GM18858 (cell line): ENCODE data around the gene SORL1.
"Not testable (repeated sequence)": the region's sequence is repeated elsewhere in the genome, so short reads cannot be mapped to it uniquely, and the experiment has no call there.

Experiments used
- ATAC-seq: cut with Tn5 transposase; IDR thresholded peaks from one replicate; pipeline ENCODE4 v1.9.1; 2021; ENCODE audit not compliant: unreplicated experiment

Gene SORL1

DNA sequence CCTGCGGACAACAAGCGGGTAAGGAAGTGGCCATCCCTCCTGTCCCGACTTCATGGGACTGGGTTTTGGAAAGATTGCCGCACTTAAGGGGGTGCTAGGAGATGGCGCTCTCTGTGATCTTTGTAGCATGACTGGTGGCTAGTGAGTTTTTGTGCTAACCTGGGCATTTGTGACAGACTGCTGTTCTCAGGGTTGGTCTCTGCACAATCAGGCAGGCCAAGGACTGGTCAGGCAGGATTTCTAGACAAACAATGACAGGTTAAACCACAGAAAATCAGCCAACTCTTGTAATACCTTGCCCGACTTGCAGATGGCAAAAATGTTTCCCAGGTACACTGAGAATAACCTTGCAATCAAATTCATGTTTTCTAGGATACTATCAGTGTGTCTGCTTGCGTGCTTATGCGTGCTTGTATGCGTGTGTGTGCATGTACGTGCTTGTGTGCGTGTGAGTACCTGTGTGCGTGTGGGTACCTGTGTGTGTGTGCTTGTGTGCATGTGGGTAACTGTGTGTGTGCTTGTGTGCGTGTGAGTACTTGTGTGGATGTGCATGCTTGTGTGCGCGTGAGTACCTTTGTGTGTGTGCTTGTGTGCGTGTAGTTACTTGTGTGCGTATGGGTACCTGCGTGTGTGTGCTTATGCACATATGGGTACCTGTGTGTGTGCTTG, 26.2 kb downstream of the SORL1 start:
- no peak for ATAC-seq

DNA sequence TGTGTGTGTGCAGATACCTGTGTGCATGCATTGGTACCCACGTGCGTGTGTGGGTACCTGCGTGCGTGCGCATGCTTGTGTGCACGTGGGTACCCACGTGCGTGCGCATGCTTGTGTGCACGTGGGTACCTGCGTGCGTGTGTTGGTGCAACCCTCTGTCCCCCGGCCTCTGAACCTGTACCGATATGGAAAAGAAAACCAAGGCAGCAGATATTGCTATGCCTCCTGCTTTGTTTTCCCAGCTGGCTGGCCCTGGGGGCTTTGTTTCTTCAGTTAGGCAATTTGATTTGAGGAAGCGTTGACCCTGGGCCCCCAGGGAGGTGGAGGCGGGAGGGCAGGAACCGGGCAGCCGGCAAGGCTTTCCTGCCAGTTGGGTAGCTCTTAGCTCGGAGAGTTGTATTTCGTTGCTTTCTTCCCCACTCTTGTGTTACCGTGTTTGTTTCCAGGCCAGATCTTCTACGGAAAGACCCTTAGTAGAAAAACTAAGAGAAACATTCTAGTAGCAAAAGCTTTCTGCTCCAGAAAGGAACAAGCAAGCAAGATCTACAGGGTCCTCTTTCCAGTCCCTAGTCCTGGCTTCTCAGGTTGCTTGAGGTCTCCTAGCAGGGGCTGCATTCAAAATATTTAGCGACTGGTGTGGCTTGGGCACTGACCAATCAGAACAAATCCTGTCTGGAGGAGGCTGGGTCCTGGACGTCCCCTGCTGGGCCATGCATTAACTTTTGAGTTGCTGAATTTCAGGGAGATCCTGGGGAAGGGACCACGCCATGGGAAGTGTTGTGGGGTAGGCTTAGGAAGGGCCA, 27.0 kb downstream of the SORL1 start:
- no peak for ATAC-seq

GRCh38 chr11:121479698-121480238, 27.7 kb downstream of the SORL1 start:
- no peak for ATAC-seq

DNA sequence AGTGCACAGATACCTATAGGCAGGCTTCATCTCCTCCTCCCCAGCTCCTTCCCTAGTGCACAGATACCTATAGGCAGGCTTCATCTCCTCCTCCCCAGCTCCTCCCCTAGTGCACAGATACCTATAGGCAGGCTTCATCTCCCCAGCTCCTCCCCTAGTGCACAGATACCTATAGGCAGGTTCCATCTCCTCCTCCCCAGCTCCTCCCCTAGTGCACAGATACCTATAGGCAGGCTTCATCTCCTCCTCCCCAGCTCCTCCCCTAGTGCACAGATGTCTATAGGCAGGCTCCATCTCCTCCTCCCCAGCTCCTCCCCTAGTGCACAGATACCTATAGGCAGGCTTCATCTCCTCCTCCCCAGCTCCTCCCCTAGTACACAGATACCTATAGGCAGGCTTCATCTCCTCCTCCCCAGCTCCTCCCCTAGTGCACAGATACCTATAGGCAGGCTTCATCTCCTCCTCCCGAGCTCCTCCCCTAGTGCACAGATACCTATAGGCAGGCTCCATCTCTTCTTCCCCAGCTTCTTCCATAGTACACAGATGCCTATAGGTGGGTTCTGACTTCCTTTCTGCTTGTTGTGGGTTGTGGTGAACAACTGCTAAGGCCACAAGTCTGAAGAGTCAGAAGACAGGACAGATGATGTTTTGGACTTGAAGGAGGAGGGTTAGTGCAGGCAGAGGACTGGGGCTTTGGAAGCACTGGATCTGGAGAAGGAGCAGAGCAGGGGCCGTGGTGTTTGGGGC, 29.5 kb downstream of the SORL1 start:
- not testable (repeated sequence) for ATAC-seq

DNA sequence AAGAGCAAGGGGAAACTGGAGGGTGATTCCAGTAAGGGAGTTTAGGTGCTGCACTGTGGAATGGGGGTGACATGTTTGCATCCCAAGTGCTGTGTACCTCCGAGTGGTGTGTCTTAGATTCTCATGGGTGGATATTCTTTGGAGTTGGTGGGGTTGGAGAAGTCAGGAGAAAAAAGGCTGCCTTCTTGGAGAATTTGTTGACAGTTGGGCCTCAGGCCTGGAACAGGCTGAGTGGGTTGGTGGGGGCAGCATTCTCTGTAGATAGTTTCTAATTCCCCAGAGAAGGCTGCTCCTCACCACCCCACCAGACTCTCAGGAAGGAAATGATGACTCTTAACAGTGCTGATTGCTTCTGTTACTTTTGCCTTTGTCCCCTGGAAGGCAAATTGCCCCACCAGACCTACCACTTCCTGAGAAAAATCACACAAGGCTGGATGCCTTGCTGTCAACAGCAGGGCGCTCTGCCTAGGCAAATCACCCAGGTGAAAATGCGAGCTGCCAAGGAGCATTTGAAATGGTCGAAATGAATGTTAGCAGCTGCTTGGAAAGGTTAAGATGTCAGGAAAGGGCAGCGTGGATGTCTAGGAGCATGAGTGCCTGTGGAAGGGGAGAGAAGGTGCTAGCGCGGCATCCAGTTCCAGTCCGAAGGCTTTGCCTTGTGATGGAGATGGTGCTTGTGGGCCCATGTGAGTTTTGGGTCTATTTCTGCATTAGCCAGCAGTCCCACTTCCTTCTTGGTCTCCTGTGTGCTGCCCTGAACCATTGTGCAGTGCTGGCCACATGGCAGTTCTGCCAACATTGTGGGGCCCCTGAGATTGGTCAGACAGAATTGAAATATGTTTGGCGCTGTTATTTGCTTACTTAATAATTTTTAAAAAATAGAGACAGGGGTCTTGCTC, 30.4 kb downstream of the SORL1 start:
- peak; percentile 80 for ATAC-seq

DNA sequence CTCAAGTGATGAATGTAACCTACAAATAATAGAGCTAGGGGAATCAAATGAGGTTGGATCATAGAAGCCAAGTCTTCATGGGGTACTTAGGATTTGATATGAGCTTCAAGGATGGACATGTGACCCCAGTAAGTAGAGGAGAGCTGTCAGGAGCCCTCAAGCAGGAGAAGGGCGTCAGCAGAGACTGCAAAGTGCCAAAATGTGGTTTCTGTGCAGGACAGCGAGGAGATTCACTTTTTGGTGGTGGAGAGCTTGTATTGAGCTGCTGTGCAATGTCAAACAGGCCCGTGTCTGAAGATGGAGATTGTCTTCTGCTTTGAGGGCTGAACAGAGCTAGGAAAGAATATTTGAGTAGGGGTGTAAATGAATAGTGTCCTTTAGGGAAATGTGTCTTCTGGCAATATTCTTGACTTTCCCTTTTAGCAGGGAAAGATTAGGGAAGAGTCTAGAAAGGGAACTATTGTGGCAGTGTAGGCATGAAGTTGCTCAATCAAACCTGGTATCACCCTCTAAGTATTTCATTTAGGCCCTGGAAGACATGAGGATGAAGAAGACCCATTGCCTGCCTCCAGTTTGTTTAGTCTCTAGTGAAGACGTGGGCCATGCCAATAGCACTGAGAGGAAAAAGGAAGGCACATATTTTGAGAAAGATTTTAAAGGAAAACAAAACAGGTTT, 31.8 kb downstream of the SORL1 start:
- no peak for ATAC-seq

- ATAC-seq, result no peak
These were observed 33.1 kb downstream of the SORL1 start for GRCh38 chr11:121485216-121485615.

DNA sequence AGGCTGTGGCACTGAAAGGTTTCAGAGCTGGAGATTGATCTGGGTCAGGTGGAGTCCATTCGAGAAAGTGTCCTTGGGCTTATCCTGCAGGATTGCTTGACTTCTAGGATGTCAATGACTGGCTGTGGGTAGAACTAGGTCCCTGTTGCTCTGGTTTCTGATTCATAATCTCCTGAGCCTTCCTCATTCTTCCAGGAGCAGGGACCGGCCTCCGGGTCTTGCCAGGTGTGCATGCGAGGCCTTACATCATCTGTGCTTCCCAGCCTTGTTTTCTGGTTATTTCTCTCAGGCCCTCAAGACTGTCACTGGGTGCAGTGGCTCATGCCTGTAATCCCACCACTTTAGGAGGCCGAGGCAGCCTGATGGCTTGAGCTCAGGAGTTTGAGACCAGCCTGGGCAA, 33.9 kb downstream of the SORL1 start:
- no peak for ATAC-seq

DNA sequence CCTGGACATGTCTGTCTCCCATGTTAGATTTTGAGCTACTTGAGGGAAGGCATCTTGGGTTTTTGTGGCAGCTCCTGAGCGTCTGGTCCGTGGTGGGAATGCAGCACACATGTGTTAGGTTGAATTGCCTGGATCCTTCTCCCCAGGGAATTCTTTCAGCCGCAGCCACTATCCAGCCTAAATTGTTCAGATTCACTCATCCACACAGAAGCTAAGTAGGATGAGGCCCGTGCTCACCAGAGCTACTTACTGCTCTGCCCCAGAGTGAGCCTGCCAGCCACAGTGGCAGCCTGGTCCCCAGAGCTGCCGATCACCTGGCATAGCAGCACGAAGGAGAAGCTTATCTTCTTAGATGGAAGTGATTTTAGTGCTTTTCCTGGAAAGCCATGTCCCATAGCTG, 35.1 kb downstream of the SORL1 start:
- no peak for ATAC-seq

- no peak for ATAC-seq
These were observed 36.1 kb downstream of the SORL1 start for GRCh38 chr11:121488170-121488569.

GRCh38 chr11:121488641-121489040, 36.5 kb downstream of the SORL1 start:
- ATAC-seq, result no peak

DNA sequence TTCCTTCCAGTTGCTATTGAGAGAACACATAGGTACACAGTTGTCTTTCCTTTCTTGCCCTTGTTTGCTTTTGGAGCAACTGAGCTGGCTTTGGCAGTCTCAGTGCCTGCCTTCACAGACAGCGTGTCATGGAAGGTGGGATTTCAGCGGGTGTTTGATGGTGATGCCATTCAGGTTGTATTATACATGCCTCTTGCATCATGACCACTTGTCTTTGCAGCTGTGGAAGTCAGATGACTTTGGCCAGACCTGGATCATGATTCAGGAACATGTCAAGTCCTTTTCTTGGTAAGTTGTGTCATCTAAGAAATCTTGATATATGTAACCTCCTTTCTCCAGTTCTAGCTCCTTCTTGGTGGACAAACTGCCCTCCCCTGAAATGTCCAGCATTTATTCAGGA, 37.7 kb downstream of the SORL1 start:
- no peak for ATAC-seq

DNA sequence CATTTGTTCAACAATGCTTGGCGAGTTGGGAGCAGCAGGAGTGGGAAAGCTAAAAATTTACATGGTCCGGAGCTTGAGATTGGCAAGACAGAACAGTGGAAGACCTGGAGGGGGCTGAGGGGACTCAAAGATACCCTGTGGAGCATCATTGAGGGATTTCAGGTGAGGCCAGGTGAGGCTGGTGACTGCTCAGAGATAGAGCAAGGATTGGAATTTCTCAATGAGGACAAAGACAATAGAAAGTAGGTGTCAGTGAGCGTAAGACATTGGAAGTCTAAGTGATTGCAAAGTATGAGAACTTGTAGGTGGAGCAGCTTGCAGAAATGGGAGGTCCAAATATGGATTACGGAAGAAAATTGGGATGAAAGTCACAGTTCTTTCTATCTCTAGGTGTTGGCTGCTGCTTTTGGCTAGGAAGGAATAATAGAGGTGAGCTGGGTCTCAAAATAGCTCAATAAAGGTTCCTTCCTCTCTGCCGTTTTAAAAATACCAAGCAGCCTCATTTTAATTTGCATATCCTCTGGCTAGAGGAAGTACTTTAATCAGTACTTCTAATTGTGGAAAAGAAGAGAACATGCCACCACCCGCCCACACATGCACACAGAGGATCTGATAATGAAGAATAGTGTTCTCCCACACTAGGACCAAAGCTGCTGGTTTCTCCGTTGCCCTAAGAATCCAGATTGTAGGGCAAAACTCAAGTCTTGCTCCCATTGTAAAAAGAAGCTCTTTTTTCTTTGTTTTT, 42.4 kb downstream of the SORL1 start:
- peak; percentile 64 for ATAC-seq

GRCh38 chr11:121497176-121497998, 45.3 kb downstream of the SORL1 start:
- no peak for ATAC-seq

GRCh38 chr11:121499405-121499804, 47.3 kb downstream of the SORL1 start:
- no peak for ATAC-seq

- ATAC-seq, result no peak
These were observed 48.2 kb downstream of the SORL1 start for GRCh38 chr11:121500275-121500674.

- ATAC-seq, result no peak
These were observed 48.6 kb downstream of the SORL1 start for GRCh38 chr11:121500717-121501116.

GRCh38 chr11:121503051-121503450, 50.9 kb downstream of the SORL1 start:
- ATAC-seq, result no peak
